GM18508 (cell line): ENCODE results near the gene LGR6.
"Not testable (repeated sequence)": the region's sequence is repeated elsewhere in the genome, so short reads cannot be mapped to it uniquely, and the experiment has no call there.

Experiments used
- ATAC-seq: cut with Tn5 transposase; IDR thresholded peaks from one replicate; pipeline ENCODE4 v1.9.1; 2021; ENCODE audit warnings: moderate number of reproducible peaks; ENCODE audit not compliant: insufficient read depth, unreplicated experiment

Gene LGR6

DNA sequence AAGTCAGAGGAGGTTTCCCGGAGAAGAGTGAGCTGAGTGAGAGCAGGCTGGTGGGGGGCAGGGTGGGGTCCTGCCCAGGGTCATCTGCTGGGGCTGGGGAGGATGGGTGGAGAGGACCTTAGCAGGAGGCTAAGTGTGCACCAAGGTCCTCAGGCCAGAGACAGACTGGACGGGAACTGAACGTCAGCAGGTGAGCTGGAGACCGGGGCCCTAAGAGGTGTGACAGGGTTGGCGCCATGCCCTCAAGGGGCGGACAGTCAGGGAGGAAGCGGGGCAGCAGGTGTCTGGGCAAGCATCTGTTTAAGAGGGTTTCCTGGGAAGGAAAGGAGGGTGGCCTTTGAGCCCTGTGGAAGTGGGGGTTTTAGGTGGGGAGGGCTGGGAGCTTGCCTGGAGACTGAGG, 19.6 kb upstream of the LGR6 start:
- ATAC-seq = no peak

DNA sequence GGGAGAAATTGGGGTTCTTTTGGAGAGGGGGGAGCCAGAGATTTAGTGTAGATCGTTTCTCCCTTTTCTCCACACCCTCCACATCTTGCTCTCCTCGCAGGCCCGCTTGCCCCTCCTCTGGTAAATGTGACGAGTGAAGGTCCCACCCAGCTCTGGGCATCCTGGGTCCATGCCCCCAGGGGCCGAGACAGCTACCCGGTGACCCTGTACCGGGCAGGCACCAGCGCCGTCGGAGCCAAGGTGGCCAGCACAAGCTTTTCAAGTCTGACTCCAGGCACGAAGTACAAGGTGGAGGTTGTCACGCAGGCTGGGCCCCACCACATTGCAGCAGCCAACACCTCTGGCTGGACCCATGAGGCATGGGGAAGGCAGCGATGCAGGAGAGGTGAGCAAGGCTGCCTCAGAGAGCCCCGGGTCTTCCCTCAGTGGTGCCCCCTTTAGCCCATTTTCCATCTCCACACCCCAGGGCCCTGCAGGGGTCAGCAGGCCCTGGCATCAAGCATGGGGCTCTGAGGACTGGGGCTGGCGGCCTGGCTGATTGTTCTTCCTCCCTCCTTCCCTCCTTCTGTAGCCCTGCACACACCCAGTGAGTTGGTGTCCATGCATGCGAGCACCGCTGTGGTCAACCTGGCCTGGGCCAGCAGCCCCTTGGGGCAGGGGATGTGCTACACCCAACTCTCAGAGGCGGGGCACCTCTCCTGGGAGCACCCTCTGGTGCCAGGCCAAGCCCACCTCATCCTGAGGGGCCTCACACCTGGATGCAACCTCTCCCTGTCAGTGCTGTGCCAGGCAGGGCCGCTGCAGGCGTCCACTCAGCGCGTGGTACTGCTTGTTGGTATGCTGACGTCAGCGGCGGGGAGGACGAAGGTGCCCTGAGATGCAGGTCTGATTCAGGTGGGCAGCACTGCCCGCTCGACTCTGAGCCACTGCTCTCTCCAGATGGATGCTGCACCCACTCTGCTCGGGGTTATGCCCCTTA, 16.4 kb upstream of the LGR6 start:
- no peak for ATAC-seq

DNA sequence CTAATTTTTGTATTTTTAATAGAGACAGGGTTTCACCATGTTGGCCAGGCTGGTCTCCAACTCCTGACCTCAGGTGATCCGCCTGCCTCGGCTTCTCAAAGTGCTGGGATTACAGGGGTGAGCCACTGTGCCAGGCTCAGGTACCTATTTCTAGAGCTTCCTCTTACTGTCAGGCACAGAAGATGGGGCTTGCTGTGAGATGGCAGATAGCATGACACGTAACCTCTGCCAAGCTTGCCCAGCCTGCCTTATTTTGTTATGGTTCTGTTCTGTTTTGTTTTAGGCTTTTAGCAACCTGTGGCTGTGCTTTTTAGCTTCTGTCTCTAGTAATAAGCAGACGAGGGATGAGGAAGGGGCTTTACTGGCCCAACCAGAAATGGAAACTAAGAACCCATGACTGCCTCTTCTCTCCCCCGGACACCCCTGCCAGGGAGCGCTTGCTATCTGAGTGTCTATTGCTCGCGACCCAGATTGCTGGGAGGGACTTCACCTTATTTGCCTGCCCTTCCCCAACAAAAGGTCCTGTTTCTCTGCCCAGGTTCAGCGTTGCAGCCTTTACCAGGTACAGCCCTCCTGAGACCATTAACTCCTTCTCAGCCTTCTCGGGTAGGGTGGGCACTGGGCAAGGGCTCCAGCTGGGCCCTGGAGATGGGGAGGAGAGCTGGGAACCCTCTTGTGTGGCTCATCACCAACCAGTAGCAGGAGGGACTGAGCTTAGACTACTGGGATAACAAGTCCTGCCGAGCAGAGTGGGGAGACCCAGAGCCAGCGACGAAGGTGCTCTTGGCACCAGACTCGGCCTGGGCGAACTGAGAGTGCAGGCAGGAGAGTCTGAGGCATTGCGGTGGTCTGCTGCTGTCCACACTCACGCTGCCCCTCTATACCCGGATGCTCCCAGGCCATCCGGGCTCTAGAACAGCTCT, 13.5 kb upstream of the LGR6 start:
- no peak for ATAC-seq

DNA sequence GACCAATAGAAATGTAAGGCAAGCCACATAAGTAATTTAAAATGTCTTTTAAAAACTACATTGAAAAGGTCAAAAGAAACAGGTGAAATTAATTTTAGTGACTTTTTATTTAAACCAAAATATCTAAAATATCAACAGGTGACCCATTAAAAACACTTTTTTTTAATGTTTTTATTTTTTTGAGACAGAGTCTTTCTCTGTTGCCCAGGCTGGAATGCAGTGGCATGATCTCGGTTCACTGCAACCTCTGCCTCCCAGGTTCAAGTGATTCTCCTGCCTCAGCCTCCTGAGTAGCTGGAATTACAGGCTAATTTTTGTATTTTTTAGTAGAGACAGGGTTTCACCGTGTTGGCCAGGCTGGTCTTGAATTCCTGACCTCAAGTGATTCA, 12.9 kb upstream of the LGR6 start:
- not testable (repeated sequence) for ATAC-seq

DNA sequence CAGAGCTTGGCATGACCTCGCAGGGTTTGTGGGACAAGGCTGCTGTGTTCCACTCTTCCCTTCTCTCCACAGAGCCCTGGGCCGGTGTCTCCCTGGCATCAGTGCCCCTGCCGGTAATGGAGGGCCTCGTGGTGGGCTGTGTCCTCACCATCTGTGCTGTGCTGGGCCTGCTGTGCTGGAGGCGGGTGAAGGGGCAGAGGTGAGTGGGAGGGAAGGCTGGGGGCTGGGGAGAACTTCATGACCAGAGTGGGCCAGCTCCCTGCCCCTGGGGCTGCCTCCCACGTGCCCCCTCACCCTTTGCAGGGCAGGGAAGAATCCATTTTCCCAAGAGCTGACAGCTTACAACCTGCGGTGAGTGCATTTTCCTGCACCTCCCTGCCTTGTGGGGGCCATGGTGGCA, 12.0 kb upstream of the LGR6 start:
- no peak for ATAC-seq

DNA sequence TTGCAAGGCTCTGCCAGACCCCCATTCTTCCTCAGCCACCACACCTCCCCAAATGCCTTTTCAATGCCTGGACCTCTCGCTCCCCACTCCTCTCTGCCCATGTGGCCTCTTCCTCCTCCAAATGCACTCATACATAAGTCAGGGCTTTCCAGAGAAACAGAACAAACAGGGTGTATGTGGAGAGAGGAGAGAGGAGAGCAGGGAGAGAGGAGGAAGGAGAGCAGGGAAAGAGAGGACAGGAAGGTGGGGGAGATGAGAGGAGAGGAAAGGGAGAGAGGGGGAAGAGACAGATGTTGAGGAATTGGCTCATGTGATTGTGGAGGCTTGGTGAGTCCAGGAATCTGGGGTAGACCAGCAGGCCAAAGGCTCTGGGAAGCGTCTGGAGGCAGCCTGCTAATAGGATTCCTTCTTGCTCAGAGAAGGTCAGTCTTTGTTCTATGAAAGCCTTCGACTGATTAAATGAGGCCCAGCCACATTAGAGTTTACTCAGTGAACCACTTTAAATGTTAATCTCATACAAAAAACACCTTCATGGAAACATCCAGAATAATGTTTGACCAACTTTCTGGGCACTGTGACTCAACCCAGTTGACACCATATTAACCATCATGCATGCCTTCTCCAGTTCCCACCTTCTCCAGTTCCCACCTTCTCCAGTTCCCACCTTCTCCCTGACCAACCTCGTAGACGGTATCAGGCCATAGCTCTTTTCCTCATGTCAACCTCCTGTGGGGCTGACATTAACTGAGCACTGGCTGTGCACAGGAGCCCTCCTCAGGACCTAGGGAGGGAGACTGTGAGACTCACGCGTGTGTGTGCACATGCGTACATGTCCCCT, 11.3 kb upstream of the LGR6 start:
- no peak for ATAC-seq

DNA sequence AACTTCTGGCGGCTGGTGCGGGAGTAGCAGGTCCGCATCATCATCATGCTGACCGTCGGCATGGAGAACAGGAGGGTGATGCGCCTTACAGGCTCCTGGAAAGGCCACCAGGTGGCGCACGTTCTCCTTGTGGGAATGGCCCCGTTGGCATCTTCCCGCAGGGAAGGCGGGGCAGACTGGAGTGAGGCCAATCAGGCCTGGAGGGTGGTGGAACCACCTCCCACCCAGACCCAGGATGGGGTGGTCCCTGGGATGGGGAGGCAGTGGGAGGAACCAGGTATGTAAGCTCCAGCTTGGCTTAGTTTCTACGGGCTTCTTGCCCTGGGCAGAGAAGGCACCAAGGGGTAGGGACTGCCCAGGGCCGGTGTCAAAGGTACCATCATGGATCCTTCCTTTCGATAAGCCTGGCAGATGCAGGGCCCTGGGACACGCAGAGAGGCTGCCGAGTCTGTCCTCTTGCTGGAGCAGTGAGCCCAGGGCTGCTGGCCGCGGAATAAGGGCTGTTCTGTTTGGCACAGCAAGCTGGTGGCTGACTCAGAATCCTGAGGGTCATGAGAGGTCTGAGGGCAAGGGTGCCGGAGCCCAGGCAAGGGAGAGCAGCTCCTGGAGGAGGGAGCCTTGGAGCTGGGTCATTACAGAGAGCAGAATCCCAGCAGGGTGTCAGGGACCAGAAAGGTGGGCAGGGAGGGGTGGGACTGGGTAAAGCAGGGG, 8.7 kb upstream of the LGR6 start:
- no peak for ATAC-seq

DNA sequence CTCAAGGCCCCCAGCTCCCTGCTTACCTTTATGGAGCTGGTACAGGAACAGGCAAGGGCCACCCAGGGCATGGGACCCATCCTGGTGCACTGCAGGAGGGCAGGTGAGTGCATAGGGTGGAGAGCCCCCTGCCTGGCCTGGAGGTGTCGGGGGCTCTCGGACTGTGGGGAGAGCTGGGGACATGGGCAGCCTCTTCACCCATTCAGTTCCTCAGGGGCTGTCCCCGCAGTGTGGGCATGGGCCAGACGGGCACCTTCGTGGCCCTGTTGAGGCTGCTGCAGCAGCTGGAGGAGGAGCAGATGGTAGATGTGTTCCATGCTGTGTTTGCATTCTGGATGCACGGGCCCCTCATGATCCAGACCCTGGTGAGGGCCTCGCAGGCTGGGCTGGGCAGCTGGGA, 7.3 kb upstream of the LGR6 start:
- ATAC-seq = no peak

DNA sequence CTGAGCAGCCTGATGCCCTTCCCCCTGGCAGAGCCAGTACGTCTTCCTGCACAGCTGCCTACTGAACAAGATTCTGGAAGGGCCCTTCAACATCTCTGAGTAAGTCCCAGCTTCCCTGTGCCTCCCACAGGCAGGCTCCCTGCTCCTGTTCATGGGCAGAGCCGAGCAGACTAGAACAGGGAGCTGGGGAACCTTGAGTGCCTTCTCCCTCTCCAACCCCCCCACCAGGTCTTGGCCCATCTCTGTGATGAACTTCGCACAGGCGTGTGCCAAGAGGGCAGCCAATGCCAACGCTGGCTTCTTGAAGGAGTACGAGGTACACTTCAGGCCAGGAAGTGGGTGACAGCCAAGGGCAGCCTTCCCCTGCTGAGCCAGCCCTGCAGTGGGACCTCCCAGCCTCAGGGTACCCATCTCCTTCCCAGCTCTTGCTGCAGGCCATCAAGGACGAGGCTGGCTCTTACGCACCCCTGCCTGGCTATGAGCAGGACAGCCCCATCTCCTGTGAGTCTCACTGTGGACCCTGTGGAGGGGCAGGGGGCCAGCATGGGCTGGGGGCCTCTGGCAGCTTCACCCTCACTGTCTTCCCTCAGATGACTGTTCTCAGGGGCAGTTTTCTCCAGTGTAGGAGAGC, 6.4 kb upstream of the LGR6 start:
- ATAC-seq = no peak

DNA sequence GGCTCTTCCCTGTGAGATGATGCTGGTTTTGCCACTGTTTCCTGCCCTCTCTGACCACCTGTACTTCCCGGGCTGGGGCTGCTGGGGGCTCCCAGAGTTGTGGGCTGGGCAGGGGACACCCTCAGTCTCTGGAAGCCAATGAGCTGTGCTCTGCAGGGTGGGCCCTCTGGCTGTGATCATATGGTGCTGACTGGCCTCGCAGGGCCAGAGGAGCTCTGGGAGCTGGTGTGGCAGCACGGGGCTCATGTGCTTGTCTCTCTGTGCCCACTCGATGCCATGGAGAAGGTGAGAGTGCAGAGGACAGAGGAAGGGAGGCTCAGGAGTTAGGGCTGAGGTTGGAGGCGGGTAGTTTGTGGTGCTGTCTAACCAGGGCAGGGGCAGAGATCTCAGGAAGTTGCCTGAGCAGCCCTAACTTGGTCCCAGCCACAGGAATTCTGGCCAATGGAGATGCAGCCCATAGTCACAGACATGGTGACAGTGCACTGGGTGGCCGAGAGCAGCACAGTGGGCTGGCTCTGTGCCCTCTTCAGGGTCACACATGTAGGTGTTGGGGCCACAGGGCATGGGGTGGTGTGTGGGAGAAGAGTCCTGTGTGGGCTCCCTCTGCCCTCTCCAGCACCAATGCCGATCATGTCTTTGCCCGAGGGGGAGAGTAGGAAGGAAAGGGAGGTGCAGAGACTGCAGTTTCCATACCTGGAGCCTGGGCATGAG, 5.7 kb upstream of the LGR6 start:
- no peak for ATAC-seq

DNA sequence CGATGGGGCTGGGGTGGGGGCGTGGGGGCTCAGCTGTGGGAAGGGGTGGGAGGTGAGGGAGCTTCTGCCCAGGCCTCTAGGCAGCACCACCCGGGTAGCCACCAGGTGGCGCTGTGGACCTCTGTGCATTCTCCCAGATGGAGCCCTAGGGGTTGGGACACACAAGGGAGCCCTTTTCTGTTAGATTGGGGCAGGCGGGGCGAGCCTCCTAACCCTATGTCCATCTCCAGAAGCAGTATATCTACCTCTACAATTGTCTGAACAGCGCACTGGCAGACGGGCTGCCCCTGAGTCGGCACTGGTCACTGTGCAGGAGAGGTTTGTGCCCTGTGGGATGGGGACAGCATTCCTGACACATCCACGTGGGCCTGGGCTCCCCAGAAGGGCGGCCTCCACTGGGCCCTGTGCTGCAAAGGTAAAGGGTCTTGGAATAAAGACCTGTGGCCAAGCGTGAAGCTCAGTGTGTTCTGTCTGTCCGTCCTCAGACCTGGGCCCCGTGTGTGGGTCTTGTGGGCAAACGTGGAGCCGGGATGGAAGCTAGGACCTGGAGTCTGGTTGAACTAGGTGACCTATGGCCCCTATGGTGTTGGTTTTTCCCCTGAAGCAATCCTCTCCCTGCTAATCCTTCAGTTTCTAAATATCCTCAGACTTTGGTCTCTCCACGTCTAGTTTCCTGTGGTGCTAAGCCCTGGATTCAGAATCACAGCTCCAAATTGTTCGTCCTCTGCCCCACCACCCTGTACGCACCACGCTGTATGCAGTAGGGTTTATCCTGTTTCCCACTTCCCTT, 4.4 kb upstream of the LGR6 start:
- no peak for ATAC-seq

DNA sequence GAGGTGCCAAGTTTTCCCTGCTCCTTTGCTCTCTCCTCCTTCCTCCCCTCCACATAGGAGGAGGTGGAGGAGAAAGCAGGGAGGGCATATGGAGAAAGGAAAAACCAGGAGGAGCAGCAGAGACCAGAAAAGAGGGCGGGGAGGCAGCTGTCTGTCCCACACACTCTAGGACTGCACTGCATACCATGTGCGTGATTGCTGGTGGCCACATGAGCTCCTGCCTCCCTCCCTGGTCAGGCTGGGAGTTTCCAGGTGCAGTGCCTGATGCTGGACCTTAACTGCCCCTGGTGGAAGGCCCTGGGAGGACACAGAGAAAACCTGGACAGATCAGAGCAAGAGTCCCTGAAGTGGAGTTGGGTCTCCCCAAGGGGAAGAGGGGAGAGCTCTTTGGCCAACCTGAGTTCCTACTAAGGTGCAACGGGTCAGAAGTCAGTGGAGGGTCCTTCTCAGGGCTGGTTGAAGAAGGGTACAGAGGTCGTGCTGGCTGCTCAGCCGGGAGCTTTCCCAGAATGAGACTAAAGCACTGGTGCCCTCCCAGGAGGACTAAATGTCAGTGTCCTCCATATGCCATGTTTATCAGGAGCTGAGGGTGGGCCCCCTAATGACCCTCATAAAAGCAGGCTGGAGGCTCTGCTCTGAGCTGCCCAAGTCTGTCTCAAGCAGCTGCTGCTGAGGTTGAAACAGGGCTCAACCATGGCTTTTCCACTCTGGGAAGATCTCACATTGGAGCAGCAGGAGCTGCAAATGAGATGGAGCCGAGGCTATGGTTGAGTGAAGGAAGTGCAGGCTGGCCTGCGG, 3.5 kb upstream of the LGR6 start:
- ATAC-seq = no peak

DNA sequence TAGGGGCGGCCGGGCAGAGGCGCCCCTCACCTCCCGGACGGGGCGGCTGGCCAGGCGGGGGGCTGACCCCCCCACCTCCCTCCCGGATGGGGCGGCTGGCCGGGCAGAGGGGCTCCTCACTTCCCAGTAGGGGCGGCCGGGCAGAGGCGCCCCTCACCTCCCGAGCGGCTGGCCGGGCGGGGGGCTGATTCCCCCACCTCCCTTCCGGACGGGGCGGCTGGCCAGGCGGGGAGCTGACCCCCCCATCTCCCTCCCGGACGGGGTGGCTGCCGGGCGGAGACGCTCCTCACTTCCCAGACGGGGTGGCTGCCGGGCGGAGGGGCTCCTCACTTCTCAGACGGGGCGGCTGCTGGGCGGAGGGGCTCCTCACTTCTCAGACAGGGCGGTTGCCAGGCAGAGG, 2.2 kb upstream of the LGR6 start:
- not testable (repeated sequence) for ATAC-seq

DNA sequence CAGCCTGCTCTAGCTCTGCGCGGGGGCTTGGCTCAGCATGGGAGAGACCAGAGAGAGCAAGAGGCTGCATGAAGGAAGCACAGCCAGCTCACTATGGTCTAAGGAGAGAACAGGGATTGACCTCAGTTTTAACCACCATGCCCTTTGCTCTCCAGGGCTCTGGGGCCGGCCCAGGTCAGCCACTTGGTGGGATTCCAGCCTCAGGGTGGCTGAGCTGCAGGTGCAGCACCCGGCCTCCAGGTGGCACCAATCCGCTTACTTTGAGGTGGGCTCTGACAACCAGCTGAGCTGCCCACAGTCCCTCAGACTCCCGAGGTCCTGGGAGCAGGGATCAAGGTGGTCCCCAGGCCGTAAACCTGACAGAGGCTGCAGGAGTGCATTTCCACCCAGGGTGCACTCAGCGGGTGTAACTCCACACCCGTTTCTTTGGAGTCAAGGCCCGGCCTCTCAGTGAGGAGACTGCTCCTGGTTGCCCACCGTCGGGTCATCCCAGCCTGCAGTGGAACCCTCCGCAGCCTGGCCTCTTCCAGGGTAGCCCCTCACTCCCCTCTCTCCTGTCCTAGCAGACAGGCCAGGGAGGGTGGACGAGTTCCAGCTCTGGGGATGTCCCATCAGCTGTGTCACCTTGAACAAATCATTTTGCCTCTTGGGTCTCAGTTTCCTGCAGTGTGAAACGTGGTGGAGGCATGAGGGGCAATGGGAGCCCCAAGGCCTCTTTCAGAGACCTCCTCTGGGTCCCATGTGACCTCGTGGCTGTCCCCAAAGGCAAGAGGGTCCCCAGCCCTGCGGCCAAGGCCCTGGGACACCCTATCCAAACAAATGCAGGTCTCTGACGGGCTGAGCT, 607 bp upstream of the LGR6 start:
- no peak for ATAC-seq

DNA sequence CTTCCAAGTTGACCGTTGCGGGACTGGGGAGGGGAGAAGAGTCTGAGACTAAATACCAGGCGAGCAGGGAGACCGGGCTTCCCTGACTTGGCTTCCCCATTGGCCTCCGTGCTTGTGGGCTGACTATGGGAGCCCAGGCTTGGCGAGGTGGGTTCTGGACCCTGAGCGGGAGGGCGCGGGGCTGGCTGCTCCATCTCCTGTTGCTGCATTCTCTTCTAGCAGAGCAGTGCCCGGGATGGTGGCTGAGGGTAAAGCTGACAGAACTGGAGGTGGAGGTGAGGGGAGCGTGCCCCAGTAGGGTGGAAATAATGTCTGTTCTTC, 689 bp downstream of the LGR6 start:
- no peak for ATAC-seq

DNA sequence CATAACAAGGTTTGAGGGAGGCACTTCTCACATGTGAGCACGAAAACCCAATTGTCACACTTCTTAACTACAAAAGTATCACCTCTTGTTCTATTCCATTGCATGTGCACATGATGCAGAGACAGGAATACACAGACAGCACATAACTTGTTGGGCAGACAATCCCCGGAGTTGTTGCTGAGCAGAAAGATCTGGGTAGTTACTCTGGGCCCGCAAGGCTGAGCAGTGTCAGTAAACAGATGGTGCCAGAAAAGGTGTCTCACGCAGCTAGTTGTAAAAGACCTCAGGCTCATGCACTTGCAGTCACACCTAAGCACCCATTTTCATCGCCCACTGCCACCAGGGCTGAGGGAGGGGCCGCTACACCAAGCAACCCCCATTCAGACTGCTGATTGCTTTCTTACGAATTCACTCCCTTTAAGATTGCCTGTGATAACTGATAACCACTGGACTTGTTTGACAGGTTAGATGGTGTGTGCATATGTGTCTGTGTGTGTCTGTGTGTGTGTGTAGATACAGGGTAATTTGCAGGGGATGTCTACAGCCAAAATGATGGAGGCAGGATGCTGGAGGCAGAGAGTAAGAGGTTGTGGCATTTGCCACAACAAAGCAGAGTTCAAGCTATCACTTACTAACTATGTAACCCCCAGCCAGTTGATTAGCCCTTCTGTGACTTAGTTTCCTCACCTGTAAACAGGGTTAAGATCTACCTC, 4.2 kb downstream of the LGR6 start:
- ATAC-seq = no peak
